Measurements from ENCODE around the gene ADAMTSL5.

The ADAMTSL5 gene

DNA sequence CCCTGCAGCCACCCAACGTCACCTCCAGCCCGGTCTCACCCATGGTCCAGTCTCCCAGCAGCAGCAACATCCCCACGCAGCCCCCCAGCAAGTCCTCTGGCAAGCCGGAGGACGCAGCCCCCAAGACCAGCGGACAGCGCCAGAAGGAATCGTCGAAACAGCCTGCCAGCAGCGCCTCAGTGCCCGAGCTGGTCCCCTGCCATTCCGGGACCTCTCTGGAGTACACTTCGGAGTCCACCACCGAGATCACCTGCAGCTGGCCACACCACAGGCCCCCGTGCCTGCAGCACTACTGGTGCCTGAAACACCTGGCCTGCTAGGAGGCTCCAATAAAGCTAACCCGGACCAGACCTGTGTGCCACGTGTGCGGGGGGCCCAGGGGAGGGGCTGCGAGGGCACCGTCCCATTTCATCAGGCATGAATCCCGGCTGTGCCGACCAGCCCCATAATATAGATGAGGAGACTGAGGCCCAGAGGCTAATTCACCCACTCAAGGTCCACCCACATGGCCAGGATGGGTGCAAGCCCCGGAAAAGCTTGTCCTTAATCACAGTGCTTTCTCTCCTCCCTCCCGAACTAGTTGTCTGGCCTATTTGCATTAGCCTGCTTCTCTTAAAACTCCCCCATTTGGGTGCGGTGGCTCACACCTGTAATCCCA, 15.1 kb downstream of the ADAMTSL5 start:
- in situ Hi-C loops (cut with MboI; ENCODE audit: low sequenced_read_pairs), result no loop called here

DNA sequence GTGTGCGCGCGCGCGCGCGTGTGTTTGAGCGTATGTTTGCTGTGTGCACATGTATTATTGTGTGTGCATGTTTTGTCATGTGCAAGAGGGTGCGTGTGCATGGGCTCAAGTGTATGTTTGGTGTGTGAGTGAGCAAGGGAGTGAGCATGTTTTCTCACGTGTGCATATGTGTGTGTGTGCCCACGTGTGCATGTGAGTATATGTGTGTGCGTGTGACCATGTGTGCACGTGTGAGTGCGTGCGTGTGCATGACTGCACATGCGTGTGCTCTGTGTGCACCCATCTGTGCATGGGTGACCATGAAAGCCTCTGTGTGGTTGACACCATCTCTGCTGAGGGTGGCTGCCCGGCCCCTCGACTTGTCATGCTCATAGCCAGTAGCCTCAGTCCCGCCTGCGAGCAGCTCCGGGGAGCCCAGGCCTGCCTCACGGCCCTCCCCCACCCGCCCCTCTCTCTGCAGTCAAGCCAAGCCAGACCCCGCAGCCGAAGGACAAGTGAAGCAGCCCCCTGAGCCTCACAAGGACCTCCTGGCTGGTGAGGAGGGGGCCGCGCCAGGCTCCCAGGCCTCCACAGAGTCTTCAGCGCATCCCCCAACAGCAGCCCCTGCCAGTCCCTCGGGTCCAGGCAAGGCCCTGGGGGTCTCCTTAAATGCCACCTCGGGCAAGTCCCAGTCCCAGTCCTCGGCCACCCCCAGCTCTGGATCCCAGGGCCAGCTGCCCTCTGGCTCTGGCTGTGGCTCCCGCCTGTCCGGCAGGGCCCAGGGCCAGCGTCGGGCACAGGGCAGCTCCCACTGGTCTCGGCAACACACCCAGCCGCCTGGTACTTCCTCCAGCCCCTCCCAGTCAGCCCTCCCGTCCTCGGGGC, 15.9 kb downstream of the ADAMTSL5 start:
- in situ Hi-C loops (cut with MboI; ENCODE audit: low sequenced_read_pairs), result no loop called here

DNA sequence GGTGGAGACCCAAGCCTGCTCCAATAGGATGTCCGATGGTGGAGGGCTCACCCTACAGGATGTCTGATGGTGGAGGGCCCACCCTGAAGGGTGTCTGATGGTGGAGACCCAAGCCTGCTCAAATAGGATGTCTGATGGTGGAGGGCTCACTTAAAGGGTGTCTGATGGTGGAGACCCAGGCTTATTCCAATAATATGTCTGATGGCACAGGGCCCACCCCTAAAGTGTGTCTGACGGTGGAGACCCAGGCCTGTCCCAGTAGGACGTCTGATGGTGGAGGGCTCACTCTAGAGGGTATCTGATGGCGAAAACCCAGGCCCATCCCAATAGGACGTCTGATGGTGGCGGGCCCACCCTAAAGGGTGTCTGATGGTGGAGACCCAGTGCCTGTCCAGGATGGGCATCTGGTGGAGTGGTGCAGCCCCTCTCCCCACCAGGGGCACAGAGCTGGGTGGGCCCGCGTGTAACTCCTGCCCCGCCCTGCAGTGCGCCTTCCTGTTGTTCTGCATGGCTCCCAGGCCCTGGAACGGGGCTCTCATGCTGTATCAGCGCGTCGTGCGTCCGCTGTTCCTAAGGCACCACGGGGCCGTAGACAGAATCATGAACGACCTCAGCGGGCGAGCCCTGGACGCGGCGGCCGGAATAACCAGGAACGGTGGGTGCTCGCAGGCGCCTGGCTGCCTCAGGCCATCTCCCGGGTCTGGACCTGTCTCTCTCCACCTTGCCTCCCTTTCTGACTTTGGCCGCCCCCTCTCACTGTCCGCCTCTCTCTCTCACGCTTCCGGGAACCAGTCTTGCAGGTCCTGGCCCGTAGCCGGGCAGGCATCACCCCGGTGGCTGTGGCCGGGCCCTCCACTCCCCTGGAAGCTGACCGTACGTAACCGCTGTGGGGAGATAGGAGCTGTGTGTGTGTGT, 16.8 kb downstream of the ADAMTSL5 start:
- in situ Hi-C loops (cut with MboI; ENCODE audit: low sequenced_read_pairs), result no loop called here

DNA sequence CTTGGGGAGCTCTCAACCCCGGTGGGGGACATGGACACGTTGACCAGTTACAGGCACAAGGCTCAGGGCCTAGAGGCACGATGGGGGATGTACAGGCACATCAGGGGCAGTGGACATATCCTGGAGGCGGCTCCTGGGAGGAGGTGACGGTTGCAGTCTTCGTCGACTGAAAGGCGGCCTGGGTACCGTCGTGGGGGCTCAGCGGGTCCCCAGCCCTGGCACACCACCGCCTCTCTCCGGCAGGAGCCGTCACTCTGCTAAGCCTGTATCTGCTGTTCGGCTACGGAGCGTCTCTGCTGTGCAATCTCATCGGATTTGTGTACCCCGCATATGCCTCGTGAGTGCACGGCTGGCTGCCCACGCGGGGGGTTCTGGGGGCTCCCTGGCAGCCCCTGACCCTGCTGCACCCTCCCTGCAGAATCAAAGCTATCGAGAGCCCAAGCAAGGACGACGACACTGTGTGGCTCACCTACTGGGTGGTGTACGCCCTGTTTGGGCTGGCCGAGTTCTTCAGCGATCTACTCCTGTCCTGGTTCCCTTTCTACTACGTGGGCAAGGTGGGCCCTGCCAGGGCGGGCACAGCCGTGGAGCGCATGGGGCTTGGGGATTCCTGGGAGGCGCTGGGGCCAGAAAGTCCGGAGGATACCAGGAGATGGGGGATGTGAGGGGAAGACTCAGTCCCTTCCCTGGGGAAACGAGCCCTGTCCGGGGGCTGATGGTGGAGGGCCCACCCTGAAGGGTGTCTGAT, 17.6 kb downstream of the ADAMTSL5 start:
- in situ Hi-C loops (cut with MboI; ENCODE audit: low sequenced_read_pairs), result no loop called here

DNA sequence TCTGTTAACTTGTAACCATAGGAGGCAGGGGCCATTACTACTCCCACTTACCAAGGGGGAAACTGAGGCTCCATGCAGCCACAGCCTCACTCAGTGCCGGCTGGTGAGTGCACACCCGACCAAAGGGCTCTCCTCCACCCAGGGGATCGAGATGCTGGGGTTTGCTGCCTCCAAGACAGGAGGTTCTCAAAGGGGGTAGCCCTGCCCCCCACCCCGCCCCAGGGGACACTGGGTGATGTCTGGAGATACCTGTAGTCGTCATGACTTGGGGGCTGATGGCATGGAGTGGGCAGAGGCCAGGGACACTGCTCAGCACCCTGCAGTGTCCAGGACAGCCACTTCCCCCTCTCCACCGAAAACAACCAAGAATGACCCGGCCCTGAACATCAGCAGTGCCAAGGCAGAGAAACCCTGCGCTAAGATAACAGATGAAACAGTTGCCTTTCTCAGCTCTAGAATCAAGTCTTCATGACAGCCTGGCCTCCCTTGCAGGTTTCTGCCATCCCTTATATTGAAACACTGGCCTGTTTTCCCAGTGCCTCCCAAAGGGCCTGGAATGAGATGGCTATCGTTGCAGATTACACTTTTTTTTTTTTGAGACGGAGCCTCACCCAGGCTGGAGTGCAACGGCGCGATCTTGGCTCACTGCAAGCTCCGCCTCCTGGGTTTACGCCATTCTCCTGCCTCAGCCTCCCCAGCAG, 18.6 kb downstream of the ADAMTSL5 start:
- in situ Hi-C loops (cut with MboI; ENCODE audit: low sequenced_read_pairs), result no loop called here

DNA sequence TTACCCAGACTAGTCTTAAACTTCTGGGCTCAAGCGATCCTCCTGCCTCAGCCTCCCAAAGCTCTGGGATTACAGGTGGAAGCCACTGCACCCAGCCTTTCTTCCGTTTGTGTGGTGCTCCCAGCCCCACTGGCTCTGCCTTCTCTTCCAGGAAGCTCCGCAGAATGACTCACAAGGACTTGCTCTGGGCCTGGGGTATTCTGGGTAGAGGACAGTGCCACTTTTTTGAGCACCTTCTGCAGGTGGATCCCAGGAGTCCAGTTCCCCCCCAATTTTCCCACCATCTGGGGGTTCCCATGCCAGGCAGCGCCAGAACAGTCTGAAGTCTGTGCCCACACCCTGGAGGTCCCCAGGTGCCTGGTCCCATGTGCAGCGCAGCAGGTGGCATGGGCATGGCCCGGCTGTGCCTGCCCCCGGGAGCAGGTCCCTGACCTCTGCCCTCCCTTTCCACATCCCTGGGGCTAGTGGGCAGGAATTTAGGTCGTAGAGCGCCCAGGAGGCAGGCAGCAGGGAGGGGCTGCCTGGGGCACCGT, 20.3 kb downstream of the ADAMTSL5 start:
- in situ Hi-C loops (cut with MboI; ENCODE audit: low sequenced_read_pairs), result no loop called here

DNA sequence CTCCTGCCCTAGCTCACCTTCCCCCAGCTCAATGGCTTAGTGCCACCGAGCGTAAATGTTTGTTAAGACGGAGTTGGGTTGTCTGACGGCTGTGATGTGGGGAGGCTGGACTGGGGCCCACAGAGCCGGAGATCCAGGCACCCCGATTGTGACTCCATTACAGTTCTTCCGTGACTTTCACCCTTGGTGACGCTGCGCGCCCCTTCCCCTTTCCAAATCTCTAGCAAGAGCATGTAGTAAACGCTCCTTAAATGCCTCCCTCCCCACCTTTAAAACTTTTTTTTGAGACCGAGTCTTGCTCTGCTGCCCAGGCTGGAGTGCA, 21.0 kb downstream of the ADAMTSL5 start:
- in situ Hi-C loops (cut with MboI; ENCODE audit: low sequenced_read_pairs), result no loop called here

DNA sequence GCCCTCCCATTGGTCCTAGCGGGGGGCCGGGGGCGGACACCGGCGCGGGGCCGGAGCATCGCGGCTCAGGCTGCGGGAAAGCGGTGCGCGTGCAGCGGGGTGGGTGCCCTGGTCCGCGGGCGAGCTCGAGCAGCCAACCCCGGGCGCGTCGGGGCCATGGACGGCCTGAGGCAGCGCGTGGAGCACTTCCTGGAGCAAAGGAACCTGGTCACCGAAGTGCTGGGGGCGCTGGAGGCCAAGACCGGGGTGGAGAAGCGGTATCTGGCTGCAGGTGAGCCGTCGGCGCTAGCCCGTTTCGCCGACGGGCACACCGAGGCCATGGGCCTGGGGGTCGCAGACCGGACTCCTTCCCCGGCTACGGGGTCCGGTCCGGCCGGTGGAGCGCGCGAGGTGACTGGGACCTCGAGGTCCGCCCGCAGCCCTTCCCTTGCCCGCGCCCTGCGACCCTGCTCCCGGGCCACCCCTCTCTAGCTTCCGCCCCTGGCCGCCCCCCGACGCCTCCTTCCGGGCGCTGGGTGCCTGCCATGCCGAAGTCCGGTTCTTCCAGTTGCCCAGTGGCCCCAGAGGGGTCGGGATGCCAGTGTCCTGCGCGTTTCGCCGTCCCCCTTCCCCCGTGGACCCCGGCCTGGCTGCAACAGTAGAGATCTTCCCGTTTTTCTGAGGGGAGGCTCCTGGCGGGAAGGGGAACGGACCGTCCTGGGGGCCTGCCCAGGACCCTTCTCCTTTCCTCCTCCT, 21.5 kb downstream of the ADAMTSL5 start, which contains the start of gene REEP6:
TSS of gene REEP6 (plus strand) at position 68 of the 735 bp plus-strand sequence. CDS start at position 157, 89 bp downstream.
- in situ Hi-C loops (cut with MboI; ENCODE audit: low sequenced_read_pairs), result no loop called here

DNA sequence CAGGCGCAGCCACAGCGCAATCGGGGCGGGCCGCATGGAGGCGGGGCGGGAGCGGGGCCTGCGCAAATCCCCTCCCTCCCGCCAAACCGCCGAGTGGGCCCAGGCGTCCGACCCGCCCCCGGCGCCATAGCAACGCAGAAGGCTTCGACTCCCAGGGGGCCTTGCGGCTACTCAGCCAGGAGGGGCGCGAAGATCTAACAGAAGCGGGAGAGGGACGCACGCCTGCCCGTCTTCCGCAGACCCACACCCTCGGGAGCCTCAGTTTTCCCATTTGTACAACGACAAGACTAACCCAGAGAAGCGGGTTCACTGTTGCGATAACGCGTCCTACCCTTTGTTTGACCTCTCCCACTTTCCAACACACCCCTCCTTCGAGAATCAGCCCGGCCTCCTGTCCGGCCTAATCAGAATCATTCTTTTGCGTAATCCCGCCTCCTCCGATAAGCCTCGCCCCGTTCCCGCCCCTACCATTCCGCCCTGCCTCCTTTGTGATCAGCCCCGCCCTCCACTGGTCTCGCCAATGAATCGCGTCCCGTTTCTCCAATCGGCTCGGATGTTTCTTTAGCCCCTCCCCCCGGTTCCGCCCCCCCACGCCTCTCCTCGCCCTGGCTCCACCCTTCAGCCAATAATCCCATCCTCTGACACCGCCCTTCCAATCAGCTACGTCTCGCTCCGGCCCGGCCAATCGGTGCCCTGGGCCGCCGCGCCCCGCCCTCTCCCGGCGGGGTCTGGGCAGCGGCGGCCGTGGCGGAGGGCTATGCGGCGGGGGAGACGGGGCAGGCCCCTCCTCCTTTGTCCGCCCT, 22.3 kb downstream of the ADAMTSL5 start, which contains the start of gene PCSK4:
TSS of gene PCSK4 (minus strand) at position 40 of the 803 bp plus-strand sequence. CDS start at position 36, 4 bp downstream.
- in situ Hi-C loops (cut with MboI; ENCODE audit: low sequenced_read_pairs), result no loop called here

DNA sequence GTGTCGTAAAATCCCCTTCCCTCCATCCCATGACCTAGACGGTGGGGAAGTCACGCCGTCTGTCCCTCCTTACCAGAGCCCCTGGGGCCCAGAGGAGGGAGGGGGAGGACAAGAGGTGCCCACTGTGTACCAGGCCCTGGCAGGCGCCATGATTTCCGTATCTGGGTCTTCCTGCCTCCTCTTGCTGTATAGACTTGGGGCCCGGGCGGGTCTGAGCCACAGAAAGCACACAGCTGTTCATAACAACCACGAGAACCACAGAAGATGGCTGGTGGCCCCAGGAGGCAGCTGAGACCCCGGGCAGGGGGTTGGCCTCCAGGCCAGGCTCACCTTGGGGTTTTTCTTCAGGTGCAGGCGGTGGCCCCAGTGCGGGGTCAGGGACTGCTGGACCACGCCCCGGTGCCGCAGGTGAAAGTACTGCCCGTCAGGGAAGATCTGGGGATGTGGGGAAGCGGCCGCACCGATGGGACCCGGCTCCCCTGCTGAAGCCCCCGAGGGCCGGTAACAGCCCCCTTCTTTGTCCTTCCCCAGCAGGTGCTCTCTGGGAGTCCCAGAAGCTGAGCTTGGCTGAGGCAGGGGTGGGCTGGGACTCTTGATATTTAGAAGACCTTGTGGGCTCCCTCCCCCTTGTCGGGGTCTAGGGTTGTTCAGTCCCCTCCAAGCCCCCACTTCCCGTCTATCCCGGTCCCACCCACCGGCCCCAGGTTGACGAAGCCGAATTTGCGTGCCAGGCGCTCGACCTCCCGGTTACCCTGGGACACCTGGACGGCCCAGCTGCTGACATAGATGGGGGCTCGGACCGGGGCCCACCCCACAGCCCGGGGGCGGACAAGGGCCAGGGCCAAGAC, 23.1 kb downstream of the ADAMTSL5 start:
- in situ Hi-C loops (cut with MboI; ENCODE audit: low sequenced_read_pairs), result no loop called here

DNA sequence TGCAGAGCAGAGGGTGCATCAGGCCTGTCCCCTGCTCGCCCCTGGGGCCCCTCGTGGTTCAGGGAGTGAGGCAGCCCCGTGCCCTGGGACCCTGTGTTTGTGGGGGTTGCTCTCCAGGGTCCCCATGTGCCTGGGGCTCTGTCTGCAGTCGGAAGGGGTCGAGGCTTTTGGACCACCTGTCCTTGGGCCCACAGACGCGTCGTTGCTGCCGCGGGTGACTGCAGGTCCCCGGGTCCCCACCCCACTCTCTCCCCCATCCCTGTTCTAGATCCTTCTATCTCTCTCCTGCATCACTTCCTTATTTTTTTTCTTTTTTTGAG, 24.6 kb downstream of the ADAMTSL5 start:
- in situ Hi-C loops (cut with MboI; ENCODE audit: low sequenced_read_pairs), result no loop called here

DNA sequence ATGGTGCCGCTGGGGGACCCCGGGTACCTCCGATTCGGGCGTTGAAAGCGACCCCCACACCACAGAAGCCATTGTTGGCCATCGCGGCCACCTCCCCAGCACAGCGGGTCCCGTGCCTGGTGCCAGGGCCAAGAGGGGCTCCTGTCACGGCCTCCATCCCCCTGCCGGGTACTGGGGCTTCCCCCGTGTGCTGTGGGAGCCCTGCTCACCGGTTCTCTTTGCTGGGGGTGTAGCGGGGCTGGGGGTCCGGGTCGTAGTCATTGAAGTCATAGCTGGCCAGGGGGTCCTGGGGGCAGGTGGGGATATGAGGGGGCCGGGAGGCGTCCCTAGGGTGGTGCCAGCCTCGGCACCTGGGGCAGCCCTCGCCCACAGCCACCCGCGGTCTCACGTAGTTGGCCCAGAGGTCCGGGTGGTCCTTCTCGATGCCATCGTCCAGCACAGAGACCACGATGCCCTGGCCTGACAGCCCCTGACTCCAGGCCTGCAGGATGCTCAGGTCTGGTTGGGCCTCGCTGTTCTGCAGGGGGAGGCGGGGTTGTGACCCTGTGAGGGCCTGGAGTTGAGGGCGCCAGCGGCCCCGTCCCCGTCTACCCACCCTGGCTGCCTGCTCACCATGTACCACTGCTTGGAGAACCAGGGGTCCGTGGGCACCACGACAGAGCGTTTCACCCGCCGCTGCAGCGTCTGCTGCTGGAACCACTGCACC, 25.1 kb downstream of the ADAMTSL5 start:
- in situ Hi-C loops (cut with MboI; ENCODE audit: low sequenced_read_pairs), result no loop called here

DNA sequence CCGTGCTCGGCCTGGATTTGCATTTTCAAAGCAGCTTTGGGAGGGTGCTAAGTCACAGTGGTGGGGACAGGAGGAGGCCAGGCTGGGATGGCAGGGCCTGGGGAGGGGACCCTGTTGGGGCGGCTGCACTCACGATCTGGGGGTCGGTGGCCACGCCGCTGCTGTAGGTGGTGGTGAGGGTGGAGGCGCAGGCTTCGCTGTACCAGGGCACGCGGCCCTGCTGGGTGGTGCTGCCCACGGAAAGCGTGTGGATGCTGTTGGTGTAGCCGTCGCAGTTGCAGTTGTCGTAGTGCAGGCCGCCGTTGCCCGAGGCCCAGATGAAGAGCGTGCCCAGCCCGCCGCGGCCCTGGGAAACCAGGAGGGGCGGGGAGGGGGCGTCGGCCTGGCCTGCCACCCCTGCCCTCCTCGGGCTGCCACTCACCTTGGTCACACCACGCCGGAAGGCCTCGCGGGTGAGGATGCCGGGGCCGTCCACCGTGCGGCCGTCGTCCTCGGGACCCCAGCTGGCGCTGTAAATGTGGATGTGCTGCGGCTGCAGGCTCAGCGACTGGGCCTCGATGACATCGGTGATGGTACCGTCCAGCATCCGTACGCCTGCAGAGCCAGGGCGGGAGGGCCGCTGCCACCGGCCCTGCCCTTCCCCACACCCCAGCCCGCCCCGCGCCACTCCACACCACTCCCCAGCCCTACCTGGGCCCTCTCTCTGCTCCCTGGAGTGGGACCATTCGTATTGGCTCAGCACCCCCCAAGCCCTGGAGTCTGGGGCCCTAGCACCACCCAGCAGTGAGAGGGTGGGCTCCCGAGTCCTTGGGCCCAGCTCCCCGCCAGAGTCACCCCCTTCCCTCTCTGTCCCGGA, 25.9 kb downstream of the ADAMTSL5 start:
- in situ Hi-C loops (cut with MboI; ENCODE audit: low sequenced_read_pairs), result no loop called here

DNA sequence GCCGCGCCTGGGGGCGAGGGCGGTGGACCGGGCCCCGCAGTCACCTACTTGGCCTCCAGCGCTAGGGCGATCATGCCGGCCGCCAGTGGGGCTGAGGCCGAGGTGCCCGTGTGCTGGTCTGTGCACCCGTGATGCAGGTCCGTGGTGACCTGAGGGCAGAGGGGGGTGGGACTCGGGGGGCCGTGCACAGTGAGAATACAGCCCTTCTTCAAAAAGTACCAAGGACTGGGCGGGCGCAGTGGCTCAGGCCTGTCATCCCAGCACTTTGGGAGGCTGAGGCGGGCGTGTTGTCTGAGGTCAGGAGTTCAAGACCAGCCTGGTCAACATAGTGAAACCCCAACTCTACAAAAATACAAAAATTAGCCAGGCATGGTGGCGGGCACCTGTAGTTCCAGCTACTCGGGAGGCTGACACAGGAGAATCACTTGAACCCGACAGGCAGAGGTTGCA, 28.8 kb downstream of the ADAMTSL5 start:
- in situ Hi-C loops (cut with MboI; ENCODE audit: low sequenced_read_pairs), result no loop called here

DNA sequence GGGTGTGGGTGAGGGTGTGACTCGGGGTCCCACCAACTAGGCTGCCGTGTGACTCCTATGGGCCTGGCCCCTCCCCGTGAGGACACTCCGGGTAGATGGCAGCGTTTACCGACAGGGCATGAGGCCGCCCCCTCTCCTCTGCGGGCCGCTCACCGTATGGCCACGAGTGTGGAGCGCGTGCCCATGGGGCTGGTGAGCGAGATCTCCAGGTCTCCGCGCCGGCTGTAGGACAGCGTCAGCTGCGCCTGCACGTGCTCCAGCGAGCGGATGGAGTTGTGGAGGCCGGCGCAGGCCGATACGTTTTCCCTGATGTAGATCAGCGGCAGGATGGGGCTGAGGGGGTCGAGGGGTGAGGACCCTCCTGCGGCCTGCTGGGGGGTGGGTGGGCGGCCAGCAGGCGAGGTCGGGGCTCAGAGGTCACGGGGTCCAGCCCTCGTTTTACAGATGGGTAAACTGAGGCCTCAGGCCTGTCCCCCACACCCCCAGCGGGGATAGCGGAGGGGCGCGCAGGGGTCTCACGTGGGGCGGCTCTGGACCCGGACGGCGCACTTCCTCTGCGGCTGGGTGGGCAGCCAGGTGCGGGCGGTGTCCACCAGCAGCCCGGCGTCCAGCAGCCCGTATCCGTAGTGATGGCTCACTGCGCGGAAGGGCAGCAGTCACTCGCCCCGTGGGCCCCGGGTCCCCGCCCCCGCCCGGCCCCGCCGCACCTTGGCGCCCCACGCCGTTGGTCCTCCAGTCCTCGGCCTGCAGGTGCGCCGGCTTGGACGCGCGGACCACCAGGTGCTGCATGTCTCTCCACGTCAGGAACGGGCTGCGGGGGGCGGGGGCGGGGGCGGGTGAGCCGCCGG, 29.5 kb downstream of the ADAMTSL5 start:
- in situ Hi-C loops (cut with MboI; ENCODE audit: low sequenced_read_pairs), result no loop called here

Measured in HL-60/S4 (cell line).